ACC112 (cell line): ENCODE data around the gene THNSL1.

Source experiments
- H2AFZ ChIP-seq: fragments of 200-600 bp; sonication (generic); one replicate; pipeline ENCODE4 v1.6.0; 2017; ENCODE audit warnings: antibody characterized with exemption, low read length; ENCODE audit not compliant: unreplicated experiment
- H3K27ac ChIP-seq: fragments of 200-600 bp; sonication (generic); 2 replicates; pipeline ENCODE4 v1.5.1; 2014; ENCODE audit warnings: low read depth, mild to moderate bottlenecking, antibody characterized with exemption, low read length, moderate library complexity
- H3K27me3 ChIP-seq: fragments of 200-600 bp; sonication (generic); 2 replicates; pipeline ENCODE4 v1.6.1; 2014; ENCODE audit warnings: mild to moderate bottlenecking, antibody characterized with exemption, low read length, moderate library complexity, mixed read lengths; ENCODE audit not compliant: insufficient read depth
- H3K36me3 ChIP-seq: fragments of 200-600 bp; sonication (generic); 2 replicates; pipeline ENCODE4 v1.6.1; 2016; ENCODE audit warnings: mild to moderate bottlenecking, antibody characterized with exemption, low read length, moderate library complexity, mixed read lengths; ENCODE audit not compliant: insufficient read depth
- H3K4me1 ChIP-seq: fragments of 200-600 bp; sonication (generic); one replicate; pipeline ENCODE4 v1.6.1; 2016; ENCODE audit warnings: low read length, mixed read lengths; ENCODE audit not compliant: insufficient read depth, unreplicated experiment, control insufficient read depth
- H3K4me3 ChIP-seq: fragments of 200-600 bp; sonication (generic); 2 replicates; pipeline ENCODE4 v1.5.1; 2014; ENCODE audit warnings: mild to moderate bottlenecking, low read depth, low read length
- H3K79me2 ChIP-seq: fragments of 200-600 bp; sonication (generic); one replicate; pipeline ENCODE4 v1.6.0; 2016; ENCODE audit warnings: low read length; ENCODE audit not compliant: control insufficient read depth, unreplicated experiment, insufficient read depth

THNSL1 gene

DNA sequence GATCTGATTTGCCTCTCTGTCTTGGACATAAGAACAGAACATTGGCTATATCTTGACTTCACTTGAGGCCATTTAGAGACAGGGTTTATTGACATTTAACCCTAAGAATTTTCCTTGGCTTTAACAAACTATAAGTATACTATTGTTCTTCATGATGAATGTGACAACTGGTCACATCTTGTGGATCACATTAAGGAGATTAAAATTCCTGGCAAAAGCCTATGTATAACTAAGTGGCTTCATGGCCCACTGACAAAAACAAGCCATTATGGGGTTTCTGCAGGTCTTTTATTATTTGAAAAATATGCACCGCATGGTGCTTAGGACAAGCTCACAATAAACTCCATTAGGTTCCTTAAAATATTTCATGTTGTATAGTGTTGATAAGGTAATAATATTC lies 54.8 kb downstream of the THNSL1 start:
- Histone ChIP-seq H3K4me3 (no peak overlapping the region), H3K4me1 (no peaks in the 10 kb centered on the region), H3K36me3 (no peaks in the 10 kb centered on the region), H2AFZ (no peak overlapping the region), H3K79me2 (no peaks in the 10 kb centered on the region), H3K27me3 (no peaks in the 10 kb centered on the region), H3K27ac (no peak overlapping the region)

GRCh38 chr10:25072786-25073185 lies 56.4 kb downstream of the THNSL1 start:
- Histone ChIP-seq H3K27me3 (no peaks in the 10 kb centered on the region), H3K4me1 (no peaks in the 10 kb centered on the region), H3K36me3 (no peaks in the 10 kb centered on the region), H2AFZ (no peak overlapping the region), H3K27ac (no peak overlapping the region), H3K4me3 (no peak overlapping the region), H3K79me2 (no peaks in the 10 kb centered on the region)

DNA sequence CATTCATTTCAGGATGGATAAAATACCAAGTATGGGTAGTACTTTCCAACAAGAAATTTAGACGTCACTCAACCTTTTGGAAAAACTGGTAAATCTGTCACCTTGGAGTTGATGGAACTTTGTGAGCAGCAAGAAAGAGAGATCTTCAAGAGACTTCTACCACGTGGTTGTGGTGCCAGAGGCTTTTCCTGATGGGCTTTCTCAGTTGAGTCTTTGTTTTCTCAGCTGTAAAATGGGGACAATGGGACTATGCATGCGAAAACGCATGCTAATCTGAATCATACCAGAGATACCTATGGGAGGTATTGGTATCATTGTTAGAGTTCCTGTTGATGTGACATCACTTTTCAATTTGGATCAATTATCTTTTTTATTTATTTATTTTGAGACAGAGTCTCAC lies 59.4 kb downstream of the THNSL1 start:
- no peak overlapping the region for H2AFZ ChIP-seq
- H3K79me2 ChIP-seq = no peaks in the 10 kb centered on the region
- no peaks in the 10 kb centered on the region for H3K27me3 ChIP-seq
- no peak overlapping the region for H3K27ac ChIP-seq
- H3K4me3 ChIP-seq = no peak overlapping the region
- peaks cover 3% of the 10 kb centered on the region for H3K4me1 ChIP-seq
- H3K36me3 ChIP-seq = no peaks in the 10 kb centered on the region
